Islet of Langerhans (tissue), 1 donor: ENCODE measurements around the gene UBXN4.
"Not testable (repeated sequence)": the region's sequence is repeated elsewhere in the genome, so short reads cannot be mapped to it uniquely, and the experiment has no call there.

Experiments used
- FAIRE-seq: peaks from one replicate; lab custom pipeline; 2011; peaks lifted over from hg19 to GRCh38; lab: Jason Lieb, UNC

UBXN4 gene

GRCh38 chr2:135768863-135769262 is 27.2 kb downstream of the UBXN4 start:
- no peak for FAIRE-seq

DNA sequence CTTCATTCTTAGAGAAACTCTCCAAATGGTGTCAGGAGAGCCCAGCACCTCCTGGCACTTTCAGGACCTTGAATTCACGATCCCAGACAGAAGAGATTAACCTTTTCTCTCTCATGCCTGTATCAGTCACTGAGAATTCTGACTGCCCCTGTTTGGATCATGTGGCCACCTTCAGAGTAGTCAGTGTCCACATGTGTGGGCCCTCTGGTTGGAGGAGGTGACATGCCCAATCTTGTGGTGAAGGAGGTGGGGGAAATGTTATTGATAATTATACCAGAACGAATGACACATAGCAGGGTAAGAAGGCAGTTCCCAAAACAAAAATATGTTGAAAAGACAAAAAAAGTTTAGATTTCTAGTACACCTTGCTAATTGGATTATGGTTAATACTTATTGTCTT is 31.7 kb downstream of the UBXN4 start:
- FAIRE-seq: peak; percentile 13

DNA sequence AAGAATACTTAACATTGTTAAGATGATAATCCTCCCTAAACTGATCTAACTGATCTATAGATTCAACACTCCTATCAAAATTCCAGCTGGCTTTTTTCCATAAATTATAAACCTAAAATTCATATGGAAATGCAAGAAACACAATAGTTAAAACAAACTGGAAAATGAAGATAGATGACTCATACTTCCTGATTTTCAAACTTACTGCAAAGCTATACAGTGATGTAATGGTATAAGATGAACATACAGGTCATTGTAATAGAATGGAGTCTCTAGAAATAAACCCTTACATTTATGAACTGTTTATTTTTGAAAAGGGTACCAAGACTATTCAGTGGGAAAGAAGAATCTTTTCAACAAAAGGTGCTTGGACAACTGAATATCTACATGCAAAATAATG is 32.3 kb downstream of the UBXN4 start:
- peak; percentile 72 for FAIRE-seq

GRCh38 chr2:135775420-135775819 is 33.8 kb downstream of the UBXN4 start:
- no peak for FAIRE-seq

GRCh38 chr2:135776367-135776766 is 34.7 kb downstream of the UBXN4 start:
- no peak for FAIRE-seq

DNA sequence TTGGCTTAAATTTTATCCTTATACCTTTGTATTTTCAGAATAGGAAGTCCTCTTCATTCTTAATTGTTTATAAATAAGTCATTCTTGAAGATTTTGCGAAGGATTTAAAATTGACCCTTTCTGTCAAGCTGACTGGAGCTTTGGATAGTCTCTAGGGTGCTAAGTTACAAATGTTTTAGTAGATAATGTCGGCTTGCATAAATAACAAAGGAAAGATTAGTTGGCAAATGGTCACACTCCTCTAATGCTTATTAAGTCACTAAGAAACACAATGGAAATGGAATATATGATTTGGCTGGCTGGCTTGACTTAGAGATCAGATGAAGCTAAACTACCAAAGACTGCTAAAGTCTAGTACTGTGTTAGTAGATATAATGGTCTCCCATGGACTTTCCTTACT is 40.6 kb downstream of the UBXN4 start:
- no peak for FAIRE-seq

GRCh38 chr2:135783439-135783838 is 41.8 kb downstream of the UBXN4 start:
- no peak for FAIRE-seq

DNA sequence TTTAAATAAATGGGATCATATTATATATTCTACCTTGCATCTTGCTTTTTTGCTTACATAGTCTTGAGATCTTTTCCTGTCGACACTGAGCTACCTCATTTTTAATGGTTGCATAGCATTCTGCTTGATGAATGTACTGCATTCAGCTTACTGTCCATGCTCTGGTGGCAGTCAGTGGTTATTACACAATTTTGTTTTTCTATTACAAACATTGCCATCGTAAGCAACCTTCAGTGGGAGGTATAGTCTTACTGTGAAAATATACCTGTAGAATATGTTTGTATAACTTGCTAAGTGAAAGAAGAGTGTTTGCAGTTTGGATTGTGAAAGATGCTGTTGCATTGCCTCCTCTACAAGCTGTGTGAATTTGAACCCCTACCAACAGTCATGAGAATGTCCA is 43.4 kb downstream of the UBXN4 start:
- no peak for FAIRE-seq

DNA sequence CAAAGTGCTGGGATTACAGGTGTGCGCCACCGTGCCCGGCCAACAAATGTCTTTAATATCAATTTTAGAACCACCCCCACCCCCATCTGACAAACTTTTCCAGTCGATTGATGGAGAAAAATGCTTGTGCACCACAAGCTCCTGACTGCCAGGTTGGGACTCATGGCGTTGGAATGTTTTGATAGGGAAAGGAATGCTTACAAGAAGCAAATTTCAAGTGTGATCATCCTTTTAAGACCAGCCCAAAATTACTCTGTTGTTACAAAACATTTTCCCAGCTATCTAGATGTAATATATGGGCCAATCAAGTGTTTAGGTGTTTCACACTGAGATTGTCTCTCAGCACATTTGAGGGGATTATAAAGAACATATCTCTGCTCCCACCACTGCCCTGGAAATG is 45.2 kb downstream of the UBXN4 start:
- no peak for FAIRE-seq

DNA sequence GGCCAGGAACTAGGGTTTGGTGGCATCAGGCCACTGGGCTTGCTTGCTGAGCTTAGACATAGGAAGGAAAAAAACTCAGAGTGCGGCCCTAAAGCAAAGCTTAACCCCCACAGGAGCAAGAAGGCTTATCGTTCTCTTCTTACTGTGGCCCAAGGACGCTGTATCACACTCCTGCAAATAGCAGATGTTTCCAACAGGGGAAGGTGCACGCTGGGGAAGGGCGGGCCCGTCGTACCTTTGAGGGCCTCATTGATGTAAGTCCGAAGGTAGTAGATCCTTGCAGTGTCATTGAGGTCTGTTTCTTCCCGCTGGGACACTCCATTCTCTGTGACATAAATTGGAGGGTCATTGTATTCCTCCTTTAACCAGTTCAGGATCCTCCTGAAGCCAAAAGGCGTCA is 48.8 kb downstream of the UBXN4 start:
- FAIRE-seq: no peak

- FAIRE-seq: no peak
Measured at GRCh38 chr2:135791418-135792190, 49.9 kb downstream of the UBXN4 start.

- FAIRE-seq: no peak
Measured at GRCh38 chr2:135792401-135793150, 50.9 kb downstream of the UBXN4 start.

DNA sequence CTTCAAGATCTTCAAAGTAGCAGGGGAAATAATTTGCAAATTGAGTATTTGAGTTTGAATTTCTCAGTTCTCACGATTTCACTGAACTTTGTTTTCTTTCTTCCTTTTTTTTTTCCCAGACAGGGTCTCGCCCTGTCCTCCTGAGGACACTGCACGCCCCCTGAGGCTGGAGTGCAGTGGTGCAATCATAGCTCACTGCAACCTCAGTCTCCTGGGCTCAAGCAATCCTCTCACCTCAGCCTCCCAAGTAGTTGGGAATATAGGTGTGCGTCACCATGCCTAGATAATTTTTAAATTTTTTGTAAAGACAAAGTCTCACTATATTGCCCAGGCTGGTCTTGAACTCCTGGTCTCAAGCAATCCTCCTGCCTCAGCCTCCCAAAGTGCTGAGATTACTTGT is 54.0 kb downstream of the UBXN4 start:
- not testable (repeated sequence) for FAIRE-seq

DNA sequence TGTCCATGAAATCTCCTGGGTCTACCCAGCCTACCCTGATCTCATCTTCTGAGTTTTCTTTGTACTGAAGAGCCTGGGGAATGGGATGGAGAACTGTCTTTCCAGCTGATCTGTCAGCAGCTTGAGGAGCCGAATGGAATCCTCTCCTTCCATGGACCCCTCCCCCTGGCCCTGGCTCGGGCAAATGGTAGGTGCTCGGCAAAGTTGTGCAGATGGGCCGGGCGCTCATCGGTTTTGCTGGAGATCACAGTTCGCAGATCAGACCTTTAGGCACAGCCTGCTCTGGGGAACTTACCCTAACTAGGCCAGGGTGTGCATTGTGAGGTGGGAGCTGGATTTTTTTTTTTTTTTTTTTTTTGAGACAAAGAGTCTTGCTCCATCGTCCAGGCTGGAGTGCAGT is 55.0 kb downstream of the UBXN4 start:
- FAIRE-seq: no peak

DNA sequence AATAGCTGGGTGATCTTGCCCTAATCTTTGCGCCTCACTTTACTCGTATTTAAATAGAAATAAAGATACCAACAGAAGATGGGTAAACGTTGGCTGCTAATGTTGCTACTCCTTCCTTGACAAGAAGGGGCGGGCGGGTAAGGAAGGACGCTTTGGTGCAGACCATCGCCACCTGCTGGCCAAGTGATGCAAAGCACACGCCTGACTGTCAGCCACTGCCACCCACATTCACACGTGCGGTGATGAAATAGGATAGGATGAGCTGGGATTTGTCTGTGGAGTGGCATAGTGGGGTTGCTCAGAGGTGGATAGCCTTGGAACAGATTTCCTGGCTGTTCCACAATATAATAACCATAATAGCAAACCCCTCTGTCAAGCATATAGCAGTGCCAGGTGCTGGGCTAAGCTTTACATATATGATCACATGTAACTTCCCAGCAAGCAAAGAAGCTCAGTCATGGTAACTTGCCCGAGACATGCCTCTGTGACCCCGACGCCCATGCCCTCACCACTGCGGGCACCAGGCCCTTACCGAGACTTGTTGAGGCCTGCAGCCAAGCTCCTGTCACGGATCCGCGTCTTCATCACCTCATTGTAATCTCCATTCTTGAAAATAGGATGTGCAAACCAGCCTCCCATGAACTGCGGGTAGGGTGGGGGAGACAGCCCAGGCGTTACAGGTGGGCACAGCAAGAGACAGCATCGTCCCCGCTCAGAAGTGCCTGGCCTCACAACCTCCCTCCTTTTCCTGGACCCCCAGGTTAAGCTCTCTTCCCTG is 56.0 kb downstream of the UBXN4 start:
- no peak for FAIRE-seq

DNA sequence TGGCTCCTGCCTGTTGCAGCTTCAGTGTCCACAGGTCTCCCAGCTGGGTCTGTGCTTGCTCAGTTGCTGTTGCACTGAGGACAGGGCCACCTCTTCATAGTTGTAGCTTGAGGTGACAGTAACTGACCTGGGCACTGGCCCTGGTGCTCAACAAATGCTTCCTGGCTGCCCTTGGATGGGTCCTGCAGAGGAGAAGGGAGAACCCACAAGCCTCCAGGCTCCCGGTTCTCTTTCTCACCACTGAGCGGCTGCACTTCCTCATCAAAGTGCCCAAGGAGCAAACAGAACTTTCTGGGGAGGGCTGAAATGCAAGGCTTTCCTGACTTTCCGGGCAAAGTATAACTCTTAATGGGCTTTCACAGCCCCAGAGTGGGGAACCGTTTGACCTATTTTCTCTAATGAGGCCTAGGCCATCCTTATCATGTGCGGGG is 56.6 kb downstream of the UBXN4 start:
- FAIRE-seq: no peak

- FAIRE-seq: no peak
Measured at GRCh38 chr2:135798762-135799161, 57.1 kb downstream of the UBXN4 start.

GRCh38 chr2:135799738-135800137 is 58.1 kb downstream of the UBXN4 start:
- no peak for FAIRE-seq

DNA sequence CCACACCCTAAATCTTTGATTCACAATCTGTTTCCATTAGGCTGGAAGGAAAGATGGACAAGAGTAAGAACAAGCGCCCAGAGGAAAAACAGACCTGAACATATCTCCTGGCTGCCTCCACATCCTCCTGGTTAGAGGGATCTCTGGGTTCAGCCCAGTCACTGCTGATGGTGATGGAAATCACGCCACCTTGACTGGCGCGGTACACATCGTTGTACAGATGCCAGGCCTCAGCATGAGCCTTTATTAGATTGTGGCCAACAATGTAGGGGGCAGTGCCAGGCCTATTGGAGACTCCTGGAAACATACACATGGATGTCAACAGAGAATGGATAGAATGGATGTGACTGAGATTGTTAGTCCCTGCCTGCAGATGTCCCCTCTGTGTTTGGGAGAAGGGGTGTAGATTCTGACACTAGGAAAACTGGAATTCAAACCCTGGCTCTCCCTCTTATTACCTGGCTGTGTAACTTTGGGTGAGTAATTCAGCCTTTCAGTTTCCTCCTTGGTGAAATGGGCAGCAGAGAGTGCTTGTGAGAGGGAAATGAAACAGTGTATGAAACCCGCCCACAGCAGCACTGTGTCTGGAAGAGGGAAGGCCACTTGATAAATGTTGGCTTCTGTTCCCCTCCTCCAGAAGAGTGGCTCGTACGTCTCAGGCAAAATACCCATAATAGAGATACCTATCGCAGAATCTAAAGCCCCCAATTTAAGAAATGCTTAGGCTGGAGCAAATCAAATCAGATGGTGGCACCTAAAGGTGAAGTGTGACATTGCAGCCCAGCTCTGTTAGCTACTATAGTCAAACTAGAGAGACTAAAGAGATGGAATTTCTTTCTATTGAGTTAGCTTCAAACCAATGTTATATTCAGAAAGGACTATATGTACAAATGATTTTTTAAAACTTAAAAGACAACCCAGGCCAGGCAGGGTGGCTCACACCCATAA is 59.1 kb downstream of the UBXN4 start:
- no peak for FAIRE-seq

DNA sequence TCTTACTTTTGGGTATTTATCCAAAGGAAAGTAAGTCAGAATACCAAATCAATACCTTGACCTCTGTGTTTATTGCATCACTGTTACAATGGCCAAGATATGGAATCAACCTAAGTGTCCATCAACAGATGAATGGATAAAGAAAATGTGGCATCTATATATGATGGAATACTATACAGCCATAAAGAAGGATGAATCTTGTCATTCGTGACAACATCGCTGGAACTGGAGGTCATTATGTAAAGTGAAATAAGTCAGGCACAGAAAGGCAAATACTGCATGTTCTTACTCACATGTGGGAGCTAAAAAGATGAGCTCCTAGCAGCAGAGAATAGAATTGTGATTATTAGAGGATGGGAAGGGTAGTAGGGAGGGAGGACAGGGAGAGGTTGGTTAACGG is 60.7 kb downstream of the UBXN4 start:
- FAIRE-seq: no peak

DNA sequence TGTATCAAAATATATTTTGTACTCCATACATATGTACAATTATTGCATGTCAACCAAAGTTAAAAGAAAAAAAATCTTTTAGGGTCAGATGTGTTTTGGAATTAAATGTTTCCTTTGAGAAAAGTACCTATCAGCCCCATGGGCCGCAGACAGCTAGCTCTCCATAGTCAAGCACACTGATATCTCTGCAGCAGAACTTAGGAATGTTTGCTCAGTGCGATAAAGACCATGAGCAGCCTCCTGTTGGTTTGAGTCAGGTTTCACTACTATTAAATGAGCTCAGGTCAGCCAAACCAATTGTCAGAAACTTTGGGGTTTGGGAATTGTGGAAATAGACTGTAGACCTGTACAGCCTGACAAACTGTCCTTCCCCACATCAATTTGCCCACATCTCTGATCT is 61.6 kb downstream of the UBXN4 start:
- FAIRE-seq: no peak

- not testable (repeated sequence) for FAIRE-seq
Measured at GRCh38 chr2:135807874-135808273, 66.2 kb downstream of the UBXN4 start.
